ENCODE data around the gene RPL39L.

DNA sequence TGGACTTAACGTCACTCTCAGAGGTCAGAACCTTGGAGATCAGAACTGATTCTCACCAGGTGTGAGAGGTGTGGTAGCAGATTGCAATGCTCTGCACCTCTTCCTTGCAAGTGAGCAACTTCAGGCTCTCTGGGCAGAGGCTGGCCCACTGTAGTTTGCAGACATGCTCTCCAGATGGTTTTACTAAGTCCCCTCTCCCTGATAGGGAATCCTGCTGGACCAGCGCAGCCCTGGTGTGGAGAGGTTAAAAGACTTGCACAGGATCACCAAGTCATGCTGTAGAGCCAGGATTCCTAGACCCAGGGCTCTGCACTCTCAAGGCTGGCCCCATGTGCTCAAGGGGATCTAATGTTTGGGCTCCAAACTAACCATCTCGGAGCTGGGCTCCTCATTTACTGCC, 62.2 kb downstream of the RPL39L start:
- TF ChIP-seq, protein P1, sequence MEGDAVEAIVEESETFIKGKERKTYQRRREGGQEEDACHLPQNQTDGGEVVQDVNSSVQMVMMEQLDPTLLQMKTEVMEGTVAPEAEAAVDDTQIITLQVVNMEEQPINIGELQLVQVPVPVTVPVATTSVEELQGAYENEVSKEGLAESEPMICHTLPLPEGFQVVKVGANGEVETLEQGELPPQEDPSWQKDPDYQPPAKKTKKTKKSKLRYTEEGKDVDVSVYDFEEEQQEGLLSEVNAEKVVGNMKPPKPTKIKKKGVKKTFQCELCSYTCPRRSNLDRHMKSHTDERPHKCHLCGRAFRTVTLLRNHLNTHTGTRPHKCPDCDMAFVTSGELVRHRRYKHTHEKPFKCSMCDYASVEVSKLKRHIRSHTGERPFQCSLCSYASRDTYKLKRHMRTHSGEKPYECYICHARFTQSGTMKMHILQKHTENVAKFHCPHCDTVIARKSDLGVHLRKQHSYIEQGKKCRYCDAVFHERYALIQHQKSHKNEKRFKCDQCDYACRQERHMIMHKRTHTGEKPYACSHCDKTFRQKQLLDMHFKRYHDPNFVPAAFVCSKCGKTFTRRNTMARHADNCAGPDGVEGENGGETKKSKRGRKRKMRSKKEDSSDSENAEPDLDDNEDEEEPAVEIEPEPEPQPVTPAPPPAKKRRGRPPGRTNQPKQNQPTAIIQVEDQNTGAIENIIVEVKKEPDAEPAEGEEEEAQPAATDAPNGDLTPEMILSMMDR (IDR thresholded peaks at IDR 0.05 in 8 of 11, conservative IDR thresholded peaks at IDR 0.05 in 3 of 11), result no peak
- TF ChIP-seq POLR2AphosphoS5 (IDR thresholded peaks at IDR 0.05) (no peak), POLR2A (IDR thresholded peaks at IDR 0.05) (no peak)

Measured in spleen (tissue), 7 donors.